Hepatocyte (in vitro differentiated cells): ENCODE measurements around the gene WLS.

ENCODE experiments used
- CTCF ChIP-seq: fragments of 200-600 bp; sonication (generic); IDR thresholded peaks from 2 replicates; pipeline ENCODE4 v1.5.1; 2016; ENCODE audit warnings: antibody characterized with exemption, mild to moderate bottlenecking; ENCODE audit not compliant: poor library complexity
- EZH2 ChIP-seq: fragments of 200-600 bp; sonication (generic); IDR thresholded peaks from 2 replicates; pipeline ENCODE4 v1.6.1; 2016; ENCODE audit warnings: antibody characterized with exemption, mild to moderate bottlenecking, borderline replicate concordance
- EZH2phosphoT487 ChIP-seq: fragments of 200-600 bp; sonication (generic); IDR thresholded peaks from one replicate; pipeline ENCODE4 v1.6.1; 2018; ENCODE audit warnings: antibody characterized with exemption, mild to moderate bottlenecking, low read depth, moderate library complexity; ENCODE audit not compliant: unreplicated experiment, severe bottlenecking

- TF ChIP-seq CTCF (no peak), EZH2 (no peak), EZH2phosphoT487 (no peak)
Measured at GRCh38 chr1:68136187-68136586, 96.1 kb downstream of the WLS start.
